Epithelial cell of esophagus (primary cell): ENCODE measurements around the gene PUM2.
A peak's percentile ranks its signal among the peaks of the same experiment; 100 is the strongest.

ENCODE experiments used
- DNase-seq: peaks from one replicate; pipeline ENCODE4 v3.0.0; 2010; ENCODE audit warnings: low read depth
- H3K4me3 ChIP-seq: 2 replicates; pipeline ENCODE4 v1.5.1; 2011; ENCODE audit warnings: mild to moderate bottlenecking, low read length, control low read depth
- CTCF ChIP-seq: IDR thresholded peaks from 2 replicates; pipeline ENCODE4 v1.5.1; 2011; ENCODE audit warnings: low read depth, mild to moderate bottlenecking, low read length, control low read depth, inconsistent platforms; ENCODE audit not compliant: insufficient read depth; ENCODE audit errors: missing control alignments

The PUM2 gene

GRCh38 chr2:20304411-20304810, 46.2 kb downstream of the PUM2 start:
- no peak for TF ChIP-seq CTCF
- DNase-seq: peak; percentile 27
- no peak overlapping the region for H3K4me3 ChIP-seq

GRCh38 chr2:20303966-20304365, 46.7 kb downstream of the PUM2 start:
- TF ChIP-seq CTCF: no peak
- no peak overlapping the region for H3K4me3 ChIP-seq
- DNase-seq: no peak

- TF ChIP-seq CTCF: no peak
- DNase-seq: no peak
- H3K4me3 ChIP-seq: no peak overlapping the region
These were observed 48.6 kb downstream of the PUM2 start for GRCh38 chr2:20302019-20302418.

GRCh38 chr2:20300656-20301055, 50.0 kb downstream of the PUM2 start:
- DNase-seq: peak; percentile 6
- no peak overlapping the region for H3K4me3 ChIP-seq
- no peak for TF ChIP-seq CTCF

GRCh38 chr2:20299113-20299512, 51.5 kb downstream of the PUM2 start:
- TF ChIP-seq CTCF: no peak
- no peak overlapping the region for H3K4me3 ChIP-seq
- peak; percentile 2 for DNase-seq

- no peak overlapping the region for H3K4me3 ChIP-seq
- no peak for TF ChIP-seq CTCF
- no peak for DNase-seq
These were observed 56.4 kb downstream of the PUM2 start for GRCh38 chr2:20294231-20294630.

GRCh38 chr2:20292984-20293383, 57.7 kb downstream of the PUM2 start:
- DNase-seq: no peak
- no peak for TF ChIP-seq CTCF
- no peak overlapping the region for H3K4me3 ChIP-seq
